ENCODE results near the gene USP47. TPM values are rescaled to one million over a fixed set of nuclear protein-coding genes. Genes with fewer than 3 reads are reported as not detected.

Gene USP47
- total RNA-seq, 4 donors from 2014 or later, result 30.5 to 74.2 (median 43.6) TPM

DNA sequence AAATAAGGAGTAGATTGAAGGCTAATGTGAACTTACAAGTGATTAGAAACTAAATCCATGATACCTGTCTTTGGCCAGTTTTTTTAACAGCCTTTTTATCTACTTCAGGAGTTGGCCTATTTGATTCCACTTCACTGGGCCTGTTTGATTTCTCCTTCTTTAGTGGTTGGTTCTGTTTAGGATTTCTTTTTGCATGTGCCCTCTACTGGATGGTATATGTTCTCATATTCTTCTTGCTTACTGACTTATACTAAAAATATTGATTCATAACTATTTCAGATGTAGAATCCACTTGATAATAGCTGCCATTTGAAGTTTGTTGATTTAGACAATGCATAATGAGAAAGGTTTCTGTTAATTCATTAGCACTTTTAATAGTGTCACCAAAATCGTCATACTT lies 53.9 kb downstream of the USP47 start:
- DNase-seq, result no peak
- Histone ChIP-seq H3K9me3 (no peaks in the 10 kb centered on the region), H3K36me3 (peaks cover 0 to 93% (median 0%) of the 10 kb centered on the region in 3 donors), H3K4me3 (no peak overlapping the region), H3K4me1 (no peaks in the 10 kb centered on the region), H3K27ac (no peak overlapping the region), H3K27me3 (no peaks in the 10 kb centered on the region)
- WGBS, 2 donors, result 79 to 82% methylated on average over 1 of the region's 1 CpG
- TF ChIP-seq, protein P1, sequence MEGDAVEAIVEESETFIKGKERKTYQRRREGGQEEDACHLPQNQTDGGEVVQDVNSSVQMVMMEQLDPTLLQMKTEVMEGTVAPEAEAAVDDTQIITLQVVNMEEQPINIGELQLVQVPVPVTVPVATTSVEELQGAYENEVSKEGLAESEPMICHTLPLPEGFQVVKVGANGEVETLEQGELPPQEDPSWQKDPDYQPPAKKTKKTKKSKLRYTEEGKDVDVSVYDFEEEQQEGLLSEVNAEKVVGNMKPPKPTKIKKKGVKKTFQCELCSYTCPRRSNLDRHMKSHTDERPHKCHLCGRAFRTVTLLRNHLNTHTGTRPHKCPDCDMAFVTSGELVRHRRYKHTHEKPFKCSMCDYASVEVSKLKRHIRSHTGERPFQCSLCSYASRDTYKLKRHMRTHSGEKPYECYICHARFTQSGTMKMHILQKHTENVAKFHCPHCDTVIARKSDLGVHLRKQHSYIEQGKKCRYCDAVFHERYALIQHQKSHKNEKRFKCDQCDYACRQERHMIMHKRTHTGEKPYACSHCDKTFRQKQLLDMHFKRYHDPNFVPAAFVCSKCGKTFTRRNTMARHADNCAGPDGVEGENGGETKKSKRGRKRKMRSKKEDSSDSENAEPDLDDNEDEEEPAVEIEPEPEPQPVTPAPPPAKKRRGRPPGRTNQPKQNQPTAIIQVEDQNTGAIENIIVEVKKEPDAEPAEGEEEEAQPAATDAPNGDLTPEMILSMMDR (IDR thresholded peaks at IDR 0.05), result peak in 2 of 6 experiments; percentile 14 to 34
- no peak for TF ChIP-seq POLR2A (IDR thresholded peaks at IDR 0.05)
- intact Hi-C loops (cut with DNase I), result no loop called here

DNA sequence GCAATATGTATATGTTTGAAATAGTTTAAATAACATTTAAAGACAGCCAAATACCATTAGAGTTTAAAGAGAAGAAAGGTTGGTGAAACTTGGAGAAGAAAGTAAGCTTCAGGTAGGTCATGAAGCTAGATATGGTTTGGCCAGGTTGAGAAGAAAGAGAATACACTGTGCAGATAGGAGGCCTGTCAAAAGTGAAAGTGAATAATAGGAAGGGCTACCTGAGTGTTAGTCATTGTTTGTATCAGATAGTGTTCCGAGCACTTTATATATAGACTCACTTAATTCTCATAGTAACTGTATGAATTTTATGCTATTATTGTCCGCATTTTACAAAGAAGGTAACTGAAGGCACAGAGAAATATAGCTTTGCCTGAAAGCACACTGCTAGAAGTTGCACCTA lies 56.9 kb downstream of the USP47 start:
- Histone ChIP-seq H3K27ac (no peak overlapping the region), H3K36me3 (peaks cover 0 to 88% (median 5%) of the 10 kb centered on the region in 3 donors), H3K4me1 (no peaks in the 10 kb centered on the region), H3K4me3 (no peak overlapping the region), H3K27me3 (no peaks in the 10 kb centered on the region), H3K9me3 (no peaks in the 10 kb centered on the region)
- 74 to 89% methylated on average over 2 of the region's 2 CpGs for WGBS, 2 donors
- DNase-seq, result no peak
- intact Hi-C loops (cut with DNase I), result no loop called here
- TF ChIP-seq, protein P1 (IDR thresholded peaks at IDR 0.05), result no peak
- TF ChIP-seq POLR2A (IDR thresholded peaks at IDR 0.05), result no peak

DNA sequence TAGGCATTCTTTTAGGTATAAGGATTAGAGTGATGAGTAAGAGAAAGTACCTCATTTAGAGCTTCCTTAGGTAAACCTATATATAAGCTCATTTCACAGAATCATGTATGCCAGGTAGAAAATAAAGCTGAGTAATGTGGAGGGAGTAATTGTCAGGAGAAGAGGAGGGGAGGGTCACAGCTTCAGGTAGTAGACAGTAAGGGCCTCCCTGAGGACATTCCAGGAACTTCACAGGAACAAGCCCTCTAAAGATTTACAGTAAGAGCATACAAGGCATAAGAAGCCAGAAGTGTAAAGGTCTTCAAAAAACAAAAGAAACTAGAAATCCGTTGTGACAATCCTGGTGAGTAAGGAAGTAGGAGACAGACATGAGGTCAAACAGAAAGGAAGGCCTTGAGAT lies 57.6 kb downstream of the USP47 start:
- DNase-seq, result no peak
- Histone ChIP-seq H3K27ac (no peak overlapping the region), H3K4me3 (no peak overlapping the region), H3K27me3 (no peaks in the 10 kb centered on the region), H3K36me3 (peaks cover 0 to 88% (median 5%) of the 10 kb centered on the region in 3 donors), H3K4me1 (no peaks in the 10 kb centered on the region), H3K9me3 (no peaks in the 10 kb centered on the region)
- no peak for TF ChIP-seq POLR2A (IDR thresholded peaks at IDR 0.05)
- TF ChIP-seq, protein P1 (IDR thresholded peaks at IDR 0.05), result no peak
- WGBS, 2 donors, result 81 to 85% methylated on average over 1 of the region's 1 CpG
- intact Hi-C loops (cut with DNase I), result no loop called here

DNA sequence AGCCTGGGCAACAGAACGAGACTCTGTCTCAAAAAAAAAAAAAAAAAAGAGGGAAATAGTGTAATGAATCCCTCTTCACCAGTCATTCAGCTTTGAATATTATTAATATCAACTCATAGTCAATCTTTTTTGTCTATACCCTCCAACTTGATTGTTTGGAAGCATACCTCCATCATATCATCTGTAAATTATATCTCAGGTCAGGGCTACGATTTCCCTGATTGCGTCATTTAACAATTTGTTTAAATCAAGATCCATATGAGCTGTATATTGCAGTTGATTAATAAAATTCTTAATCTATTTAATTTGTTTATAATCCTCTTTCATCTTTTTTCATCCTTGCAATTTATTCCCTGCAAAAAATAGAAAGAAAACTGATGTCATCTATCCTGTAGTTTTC lies 60.2 kb downstream of the USP47 start:
- Histone ChIP-seq H3K4me3 (no peak overlapping the region), H3K36me3 (peaks cover 0 to 90% (median 5%) of the 10 kb centered on the region in 3 donors), H3K27me3 (no peaks in the 10 kb centered on the region), H3K4me1 (no peaks in the 10 kb centered on the region), H3K27ac (no peak overlapping the region), H3K9me3 (no peaks in the 10 kb centered on the region)
- DNase-seq, result no peak
- TF ChIP-seq, protein P1 (IDR thresholded peaks at IDR 0.05), result no peak
- TF ChIP-seq POLR2A (IDR thresholded peaks at IDR 0.05), result no peak
- 85 to 92% methylated on average over 3 of the region's 3 CpGs for whole genome bisulfite sequencing, 2 donors
- intact Hi-C loops (cut with DNase I), result no loop called here

DNA sequence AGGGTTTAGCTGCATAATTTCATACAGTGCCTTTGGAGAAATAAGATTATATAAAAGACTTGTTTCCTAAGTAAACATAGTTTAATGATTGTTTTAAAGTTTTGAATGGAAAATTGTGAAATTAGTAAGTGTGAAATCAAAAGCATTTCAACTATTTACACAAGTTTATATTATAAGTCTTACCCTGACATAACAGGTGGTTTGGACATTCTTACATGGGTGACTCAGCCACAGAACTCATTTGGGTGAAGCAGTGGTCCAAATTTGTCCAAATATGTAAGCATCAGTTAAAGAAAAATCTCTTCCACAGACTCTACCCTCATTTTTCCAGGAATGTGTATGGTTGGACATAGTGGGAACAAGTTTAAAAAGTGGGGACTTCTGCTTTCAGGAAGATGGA lies 68.0 kb downstream of the USP47 start:
- DNase-seq, result no peak
- H3K36me3 ChIP-seq, result peaks cover 0 to 87% (median 0%) of the 10 kb centered on the region in 3 donors
- no peak overlapping the region for H3K4me3 ChIP-seq
- TF ChIP-seq, protein P1 (IDR thresholded peaks at IDR 0.05), result no peak
- no peak for TF ChIP-seq POLR2A (IDR thresholded peaks at IDR 0.05)
- no peaks in the 10 kb centered on the region for H3K9me3 ChIP-seq
- intact Hi-C loops (cut with DNase I), result no loop called here
- H3K27ac ChIP-seq, result no peak overlapping the region
- no peaks in the 10 kb centered on the region for H3K27me3 ChIP-seq
- no peaks in the 10 kb centered on the region for H3K4me1 ChIP-seq

Data from esophagus squamous epithelium (tissue), 5 donors.